K562 (cell line): ENCODE results near the gene COL15A1. TPM values are rescaled to one million over a fixed set of nuclear protein-coding genes. Genes with fewer than 3 reads are reported as not detected.

Experiments
- CBFB ChIP-seq: sonication (generic); formaldehyde crosslinking; IDR thresholded peaks from 2 replicates; pipeline ENCODE4 v1.4.0; 2020; ENCODE audit warnings: mild to moderate bottlenecking, missing genetic modification reagents
- ETV5 ChIP-seq: sonication (generic); formaldehyde crosslinking; IDR thresholded peaks from 2 replicates; pipeline ENCODE4 v1.4.0; 2020; ENCODE audit warnings: low read depth, mild to moderate bottlenecking, missing genetic modification reagents
- FUS ChIP-seq: fragments of 200-400 bp; formaldehyde crosslinking; optimal IDR thresholded peaks from 2 replicates; pipeline ENCODE3; 2017; ENCODE audit warnings: low read depth, low read length
- GATAD2A ChIP-seq: fragments of 450-650 bp; IDR thresholded peaks from 2 replicates; pipeline ENCODE4 v1.6.1; 2017
- HLTF ChIP-seq: fragments of 450-650 bp; IDR thresholded peaks from 2 replicates; pipeline ENCODE4 v1.6.1; 2016
- MYNN ChIP-seq, 2 experiments: sonication (generic); formaldehyde crosslinking in 1 of 2; IDR thresholded peaks; 2 replicates each; pipeline versions ENCODE4 v1.5.0 to v1.6.1; 2016 to 2020; ENCODE audit warnings: antibody characterized with exemption in 1 of 2, missing genetic modification reagents in 1 of 2
- NR3C1 ChIP-seq: sonication (generic); formaldehyde crosslinking; IDR thresholded peaks from 2 replicates; pipeline ENCODE4 v1.8.1; 2022; ENCODE audit warnings: missing genetic modification reagents
- POLR2A ChIP-seq: fragments of 450-650 bp; conservative IDR thresholded peaks from 2 replicates; pipeline ENCODE4 v1.6.1; 2016
- RCOR1 ChIP-seq, 2 experiments: IDR thresholded peaks; 2 replicates each; pipeline ENCODE4 v1.6.1; 2012; ENCODE audit warnings: low read depth in 2 of 2, low read length in 2 of 2, borderline replicate concordance in 1 of 2, improper control_type of control experiment in 1 of 2
- SPI1 ChIP-seq: IDR thresholded peaks from 2 replicates; pipeline ENCODE4 v1.6.1; 2011; ENCODE audit warnings: low read depth, low read length, control low read depth, borderline replicate concordance
- SREBF1 ChIP-seq: fragments of 150-350 bp; IDR thresholded peaks from 2 replicates; pipeline ENCODE4 v1.6.1; 2014; ENCODE audit warnings: antibody characterized with exemption, low read depth, low read length, borderline replicate concordance
- TAF15 ChIP-seq: fragments of 200-400 bp; formaldehyde crosslinking; IDR thresholded peaks from 2 replicates; pipeline ENCODE4 v1.6.1; 2017; ENCODE audit warnings: mild to moderate bottlenecking, low read depth, low read length, moderate library complexity
- THRAP3 ChIP-seq: fragments of 450-650 bp; IDR thresholded peaks from 2 replicates; pipeline ENCODE4 v1.6.1; 2016; ENCODE audit warnings: mild to moderate bottlenecking, inconsistent platforms, borderline replicate concordance
- ZNF274 ChIP-seq: IDR thresholded peaks from 2 replicates; pipeline ENCODE4 v1.6.1; 2011; ENCODE audit warnings: low read depth, mild to moderate bottlenecking, low read length, moderate library complexity, borderline replicate concordance
- ZNF699 ChIP-seq: fragments of 250-450 bp; sonication (Bioruptor Pico); IDR thresholded peaks from 2 replicates; pipeline ENCODE4 v1.8.0; 2021; ENCODE audit warnings: mild to moderate bottlenecking, moderate library complexity; ENCODE audit not compliant: insufficient replicate concordance
- polyA plus RNA-seq, 8 experiments: library from polyadenylated mRNA; depleted of rRNA in 4 of 8; stranded (reverse) in 5 of 8; unstranded in 3 of 8; fragments of >200 nt; fragmentation: Nextera tagmentation in 2 of 8; fragmentation: Illumina TruSeq in 1 of 8; extraction: Ambion mirVana in 2 of 8; extraction: Trizol in 1 of 8; gene quantifications; 2 replicates each; pipeline versions ENCODE4 v1.2.1 to v1.2.3, GENCODE V29; 2011 to 2014; ENCODE audit warnings: inconsistent platforms in 1 of 8, missing spikeins in 1 of 8
- total RNA-seq, 7 experiments: library from RNA; depleted of rRNA in 6 of 7; stranded (reverse); fragments of >200 nt in 6 of 7; fragmentation: Illumina TruSeq in 2 of 7; extraction: Trizol in 2 of 7; gene quantifications; 2 replicates each; pipeline versions ENCODE4 v1.2.1 to v1.2.3, GENCODE V29; 2011 to 2021; ENCODE audit warnings: low replicate concordance in 1 of 7
- TF ChIP-seq, protein P1 (sequence below), 2 experiments: fragments of 450-650 bp; formaldehyde crosslinking in 1 of 2; IDR thresholded peaks; 2 replicates each; pipeline versions ENCODE4 v1.4.0 to v1.6.1; 2014 to 2020; ENCODE audit warnings: mild to moderate bottlenecking in 2 of 2, borderline replicate concordance in 1 of 2, low read depth in 1 of 2
- TF ChIP-seq, protein P2 (sequence below): fragments of 250-450 bp; sonication (Bioruptor Pico); IDR thresholded peaks from 2 replicates; pipeline ENCODE4 v1.5.0; 2021
- TF ChIP-seq, protein P3 (sequence below): fragments of 450-650 bp; formaldehyde crosslinking; IDR thresholded peaks from 2 replicates; pipeline ENCODE4 v1.4.0; 2020; ENCODE audit warnings: mild to moderate bottlenecking, moderate library complexity

COL15A1 gene
- total and polyA plus RNA-seq, 9 of the 15 experiments (the other 6 are each of a cell fraction or from before 2014, with no cell fraction given): 0.46 to 5.1 (median 2.6) TPM

- TF ChIP-seq, protein P1, sequence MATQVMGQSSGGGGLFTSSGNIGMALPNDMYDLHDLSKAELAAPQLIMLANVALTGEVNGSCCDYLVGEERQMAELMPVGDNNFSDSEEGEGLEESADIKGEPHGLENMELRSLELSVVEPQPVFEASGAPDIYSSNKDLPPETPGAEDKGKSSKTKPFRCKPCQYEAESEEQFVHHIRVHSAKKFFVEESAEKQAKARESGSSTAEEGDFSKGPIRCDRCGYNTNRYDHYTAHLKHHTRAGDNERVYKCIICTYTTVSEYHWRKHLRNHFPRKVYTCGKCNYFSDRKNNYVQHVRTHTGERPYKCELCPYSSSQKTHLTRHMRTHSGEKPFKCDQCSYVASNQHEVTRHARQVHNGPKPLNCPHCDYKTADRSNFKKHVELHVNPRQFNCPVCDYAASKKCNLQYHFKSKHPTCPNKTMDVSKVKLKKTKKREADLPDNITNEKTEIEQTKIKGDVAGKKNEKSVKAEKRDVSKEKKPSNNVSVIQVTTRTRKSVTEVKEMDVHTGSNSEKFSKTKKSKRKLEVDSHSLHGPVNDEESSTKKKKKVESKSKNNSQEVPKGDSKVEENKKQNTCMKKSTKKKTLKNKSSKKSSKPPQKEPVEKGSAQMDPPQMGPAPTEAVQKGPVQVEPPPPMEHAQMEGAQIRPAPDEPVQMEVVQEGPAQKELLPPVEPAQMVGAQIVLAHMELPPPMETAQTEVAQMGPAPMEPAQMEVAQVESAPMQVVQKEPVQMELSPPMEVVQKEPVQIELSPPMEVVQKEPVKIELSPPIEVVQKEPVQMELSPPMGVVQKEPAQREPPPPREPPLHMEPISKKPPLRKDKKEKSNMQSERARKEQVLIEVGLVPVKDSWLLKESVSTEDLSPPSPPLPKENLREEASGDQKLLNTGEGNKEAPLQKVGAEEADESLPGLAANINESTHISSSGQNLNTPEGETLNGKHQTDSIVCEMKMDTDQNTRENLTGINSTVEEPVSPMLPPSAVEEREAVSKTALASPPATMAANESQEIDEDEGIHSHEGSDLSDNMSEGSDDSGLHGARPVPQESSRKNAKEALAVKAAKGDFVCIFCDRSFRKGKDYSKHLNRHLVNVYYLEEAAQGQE (IDR thresholded peaks at IDR 0.05; ENCODE audit: borderline replicate concordance): no peak
- TF ChIP-seq, protein P1 (CRISPR knock-in tag; IDR thresholded peaks at IDR 0.05; ENCODE audit: low read depth): no peak
- TF ChIP-seq FUS: no peak
- TF ChIP-seq HLTF: no peak; the same call in 1 of the 2 replicates
- TF ChIP-seq, protein P2, sequence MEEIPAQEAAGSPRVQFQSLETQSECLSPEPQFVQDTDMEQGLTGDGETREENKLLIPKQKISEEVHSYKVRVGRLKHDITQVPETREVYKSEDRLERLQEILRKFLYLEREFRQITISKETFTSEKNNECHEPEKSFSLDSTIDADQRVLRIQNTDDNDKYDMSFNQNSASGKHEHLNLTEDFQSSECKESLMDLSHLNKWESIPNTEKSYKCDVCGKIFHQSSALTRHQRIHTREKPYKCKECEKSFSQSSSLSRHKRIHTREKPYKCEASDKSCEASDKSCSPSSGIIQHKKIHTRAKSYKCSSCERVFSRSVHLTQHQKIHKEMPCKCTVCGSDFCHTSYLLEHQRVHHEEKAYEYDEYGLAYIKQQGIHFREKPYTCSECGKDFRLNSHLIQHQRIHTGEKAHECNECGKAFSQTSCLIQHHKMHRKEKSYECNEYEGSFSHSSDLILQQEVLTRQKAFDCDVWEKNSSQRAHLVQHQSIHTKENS: no peak
- TF ChIP-seq RCOR1 (IDR thresholded peaks at IDR 0.05; ENCODE audit: borderline replicate concordance in 1 of 2, low read depth in 2 of 2, low read length in 2 of 2): peak in 1 of 2 experiments; percentile 94; a peak in 3 of 4 replicates
- TF ChIP-seq ZNF699 (CRISPR knock-in tag): no peak
- TF ChIP-seq, protein P3, sequence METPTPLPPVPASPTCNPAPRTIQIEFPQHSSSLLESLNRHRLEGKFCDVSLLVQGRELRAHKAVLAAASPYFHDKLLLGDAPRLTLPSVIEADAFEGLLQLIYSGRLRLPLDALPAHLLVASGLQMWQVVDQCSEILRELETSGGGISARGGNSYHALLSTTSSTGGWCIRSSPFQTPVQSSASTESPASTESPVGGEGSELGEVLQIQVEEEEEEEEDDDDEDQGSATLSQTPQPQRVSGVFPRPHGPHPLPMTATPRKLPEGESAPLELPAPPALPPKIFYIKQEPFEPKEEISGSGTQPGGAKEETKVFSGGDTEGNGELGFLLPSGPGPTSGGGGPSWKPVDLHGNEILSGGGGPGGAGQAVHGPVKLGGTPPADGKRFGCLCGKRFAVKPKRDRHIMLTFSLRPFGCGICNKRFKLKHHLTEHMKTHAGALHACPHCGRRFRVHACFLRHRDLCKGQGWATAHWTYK (CRISPR knock-in tag): no peak
- no peak for TF ChIP-seq ETV5 (CRISPR knock-in tag)
- no peak for TF ChIP-seq NR3C1
- no peak; the same call in 1 of the 2 replicates for TF ChIP-seq MYNN (IDR thresholded peaks at IDR 0.05)
- TF ChIP-seq MYNN (CRISPR knock-in tag; IDR thresholded peaks at IDR 0.05): no peak
- no peak for TF ChIP-seq POLR2A
- TF ChIP-seq TAF15: no peak
- no peak for TF ChIP-seq THRAP3
- TF ChIP-seq SPI1: peak; percentile 53; the same call in 1 of the 2 replicates
- no peak for TF ChIP-seq ZNF274
- TF ChIP-seq GATAD2A: no peak
- no peak for TF ChIP-seq CBFB (CRISPR knock-in tag)
- TF ChIP-seq SREBF1: no peak
These were observed 11.9 kb upstream of the COL15A1 start (continued) for GRCh38 chr9:98931600-98932389.
